ENCODE results near the gene SRD5A3. TPM values are rescaled to one million over a fixed set of nuclear protein-coding genes. Genes with fewer than 3 reads are reported as not detected.
A peak's percentile ranks its signal among the peaks of the same experiment; 100 is the strongest.

SRD5A3 gene
- total RNA-seq, 1 donor from 2014 or later: 12.7 TPM

- no peak for TF ChIP-seq CTCF (IDR thresholded peaks at IDR 0.05; ENCODE audit: partially characterized antibody, unreplicated experiment)
- Mint-ChIP-seq H3K36me3 (ENCODE audit: unreplicated experiment) (no peaks in the 10 kb centered on the region), H3K9me3 (ENCODE audit: unreplicated experiment) (no peaks in the 10 kb centered on the region), H3K27ac (ENCODE audit: unreplicated experiment) (no peak overlapping the region), H3K27me3 (ENCODE audit: unreplicated experiment) (no peaks in the 10 kb centered on the region), H3K4me3 (ENCODE audit: unreplicated experiment) (no peak overlapping the region), H3K4me1 (ENCODE audit: low read depth, unreplicated experiment) (no peaks in the 10 kb centered on the region)
- DNase-seq: no peak
Observed at GRCh38 chr4:55386073-55386472, 40.0 kb downstream of the SRD5A3 start.

GRCh38 chr4:55386840-55387239 lies 40.8 kb downstream of the SRD5A3 start:
- Mint-ChIP-seq H3K27ac (ENCODE audit: unreplicated experiment) (no peak overlapping the region), H3K9me3 (ENCODE audit: unreplicated experiment) (no peaks in the 10 kb centered on the region), H3K4me3 (ENCODE audit: unreplicated experiment) (no peak overlapping the region)

GRCh38 chr4:55393461-55394320 lies 47.6 kb downstream of the SRD5A3 start:
- no peaks in the 10 kb centered on the region for H3K36me3 Mint-ChIP-seq (ENCODE audit: unreplicated experiment)
- DNase-seq: no peak
- peak overlapping the region; percentile 79 for H3K27ac Mint-ChIP-seq (ENCODE audit: unreplicated experiment)
- no peak for TF ChIP-seq CTCF (IDR thresholded peaks at IDR 0.05; ENCODE audit: partially characterized antibody, unreplicated experiment)
- H3K27me3 Mint-ChIP-seq (ENCODE audit: unreplicated experiment): peaks cover 13% of the 10 kb centered on the region
- peaks cover 13% of the 10 kb centered on the region for H3K9me3 Mint-ChIP-seq (ENCODE audit: unreplicated experiment)
- peak overlapping the region; percentile 98 for H3K4me3 Mint-ChIP-seq (ENCODE audit: unreplicated experiment)
- H3K4me1 Mint-ChIP-seq (ENCODE audit: low read depth, unreplicated experiment): peaks cover 14% of the 10 kb centered on the region

More at GRCh38 chr4:55386840-55387239, 40.8 kb downstream of the SRD5A3 start:
- H3K36me3 Mint-ChIP-seq (ENCODE audit: unreplicated experiment): no peaks in the 10 kb centered on the region
- no peaks in the 10 kb centered on the region for H3K27me3 Mint-ChIP-seq (ENCODE audit: unreplicated experiment)
- H3K4me1 Mint-ChIP-seq (ENCODE audit: low read depth, unreplicated experiment): peaks cover 2% of the 10 kb centered on the region
- no peak for TF ChIP-seq CTCF (IDR thresholded peaks at IDR 0.05; ENCODE audit: partially characterized antibody, unreplicated experiment)
- DNase-seq: no peak

- Mint-ChIP-seq H3K27ac (ENCODE audit: unreplicated experiment) (peak overlapping the region; percentile 91), H3K4me3 (ENCODE audit: unreplicated experiment) (peak overlapping the region; percentile 98), H3K27me3 (ENCODE audit: unreplicated experiment) (peaks cover 13% of the 10 kb centered on the region), H3K9me3 (ENCODE audit: unreplicated experiment) (peaks cover 13% of the 10 kb centered on the region), H3K36me3 (ENCODE audit: unreplicated experiment) (no peaks in the 10 kb centered on the region), H3K4me1 (ENCODE audit: low read depth, unreplicated experiment) (peaks cover 20% of the 10 kb centered on the region)
- no peak for DNase-seq
- no peak for TF ChIP-seq CTCF (IDR thresholded peaks at IDR 0.05; ENCODE audit: partially characterized antibody, unreplicated experiment)
Observed at GRCh38 chr4:55395218-55395528, 49.1 kb downstream of the SRD5A3 start.
